HAP-1 (cell line): Measurements from ENCODE around the gene VAV2.

Experiments
- DNase-seq, 2 experiments: peaks; one replicate each; pipeline ENCODE4 v3.0.0-alpha.2; 2016 to 2020; ENCODE audit warnings: low spot score in 2 of 2
- H3K27me3 ChIP-seq: fragments of 250-450 bp; sonication (Bioruptor Pico); 2 replicates; pipeline ENCODE4 v1.5.1; 2020; ENCODE audit warnings: low read depth, mild to moderate bottlenecking, moderate library complexity
- H3K36me3 ChIP-seq: fragments of 250-450 bp; sonication (Bioruptor Pico); replicated peaks from 2 replicates; pipeline ENCODE4 v1.5.1; 2020; ENCODE audit warnings: mild to moderate bottlenecking
- H3K4me1 ChIP-seq: fragments of 250-450 bp; sonication (Bioruptor Pico); 2 replicates; pipeline ENCODE4 v1.5.1; 2020; ENCODE audit warnings: mild to moderate bottlenecking
- H3K4me3 ChIP-seq: fragments of 250-450 bp; sonication (Bioruptor Pico); 2 replicates; pipeline ENCODE4 v1.5.1; 2020; ENCODE audit warnings: mild to moderate bottlenecking, moderate library complexity
- H3K9me3 ChIP-seq: fragments of 250-450 bp; sonication (Bioruptor Pico); 2 replicates; pipeline ENCODE4 v1.5.1; 2020; ENCODE audit warnings: mild to moderate bottlenecking, moderate library complexity
- in situ Hi-C: fragments of 300-500 bp; cut with MboI; formaldehyde crosslinking; loops from 3 replicates; pipeline ENCODE4 v1.14.3; 2020; ENCODE audit warnings: low sequenced_read_pairs, inconsistent platforms, mixed read lengths

The VAV2 gene

GRCh38 chr9:133977421-133978201 lies 14.5 kb downstream of the VAV2 start:
- Histone ChIP-seq H3K36me3 (no peaks in the 10 kb centered on the region), H3K9me3 (no peaks in the 10 kb centered on the region), H3K4me1 (no peaks in the 10 kb centered on the region), H3K4me3 (no peak overlapping the region), H3K27me3 (no peaks in the 10 kb centered on the region)
- DNase-seq = no peak
- in situ Hi-C loops = no loop called here

- in situ Hi-C loops = no loop called here
Observed at GRCh38 chr9:133976887-133977286, 15.2 kb downstream of the VAV2 start.

GRCh38 chr9:133976191-133976861 lies 15.8 kb downstream of the VAV2 start:
- in situ Hi-C loops = no loop called here

More at GRCh38 chr9:133976887-133977286, 15.2 kb downstream of the VAV2 start:
- H3K4me3 ChIP-seq = no peak overlapping the region
- H3K27me3 ChIP-seq = no peaks in the 10 kb centered on the region
- no peaks in the 10 kb centered on the region for H3K36me3 ChIP-seq
- H3K9me3 ChIP-seq = no peaks in the 10 kb centered on the region
- DNase-seq = no peak
- H3K4me1 ChIP-seq = peaks cover 1% of the 10 kb centered on the region; the same call in 1 of the 2 replicates

GRCh38 chr9:133975511-133975910 lies 16.6 kb downstream of the VAV2 start:
- in situ Hi-C loops = no loop called here
- Histone ChIP-seq H3K9me3 (no peaks in the 10 kb centered on the region), H3K4me1 (peaks cover 15% of the 10 kb centered on the region), H3K36me3 (no peaks in the 10 kb centered on the region), H3K4me3 (no peak overlapping the region), H3K27me3 (no peaks in the 10 kb centered on the region)
- no peak for DNase-seq

More at GRCh38 chr9:133976191-133976861, 15.8 kb downstream of the VAV2 start:
- Histone ChIP-seq H3K4me3 (no peak overlapping the region), H3K4me1 (peaks cover 7% of the 10 kb centered on the region), H3K36me3 (no peaks in the 10 kb centered on the region), H3K27me3 (no peaks in the 10 kb centered on the region), H3K9me3 (no peaks in the 10 kb centered on the region)
- no peak for DNase-seq

GRCh38 chr9:133974631-133975341 lies 17.3 kb downstream of the VAV2 start:
- Histone ChIP-seq H3K27me3 (no peaks in the 10 kb centered on the region), H3K4me3 (no peak overlapping the region), H3K4me1 (peaks cover 15% of the 10 kb centered on the region), H3K9me3 (no peaks in the 10 kb centered on the region), H3K36me3 (no peaks in the 10 kb centered on the region)
- no peak for DNase-seq
- in situ Hi-C loops = no loop called here

GRCh38 chr9:133973791-133974630 lies 18.1 kb downstream of the VAV2 start:
- Histone ChIP-seq H3K36me3 (no peaks in the 10 kb centered on the region), H3K9me3 (no peaks in the 10 kb centered on the region), H3K4me3 (no peak overlapping the region), H3K4me1 (peaks cover 15% of the 10 kb centered on the region), H3K27me3 (no peaks in the 10 kb centered on the region)
- in situ Hi-C loops = no loop called here
- DNase-seq = no peak

- H3K9me3 ChIP-seq = no peaks in the 10 kb centered on the region
- peaks cover 15% of the 10 kb centered on the region for H3K4me1 ChIP-seq
- H3K4me3 ChIP-seq = no peak overlapping the region
- no peak for DNase-seq
- in situ Hi-C loops = no loop called here
- H3K27me3 ChIP-seq = no peaks in the 10 kb centered on the region
- H3K36me3 ChIP-seq = no peaks in the 10 kb centered on the region
Observed at GRCh38 chr9:133973111-133973790, 18.9 kb downstream of the VAV2 start.

GRCh38 chr9:133971981-133972941 lies 19.9 kb downstream of the VAV2 start:
- no peak for DNase-seq
- Histone ChIP-seq H3K4me1 (peaks cover 16% of the 10 kb centered on the region), H3K27me3 (no peaks in the 10 kb centered on the region), H3K36me3 (no peaks in the 10 kb centered on the region), H3K9me3 (no peaks in the 10 kb centered on the region), H3K4me3 (no peak overlapping the region)
- in situ Hi-C loops = no loop called here

- Histone ChIP-seq H3K27me3 (no peaks in the 10 kb centered on the region), H3K36me3 (no peaks in the 10 kb centered on the region), H3K4me3 (no peak overlapping the region), H3K9me3 (no peaks in the 10 kb centered on the region), H3K4me1 (peaks cover 18% of the 10 kb centered on the region)
- DNase-seq = no peak
- in situ Hi-C loops = no loop called here
Observed at GRCh38 chr9:133971121-133971951, 20.8 kb downstream of the VAV2 start.

GRCh38 chr9:133970581-133971058 lies 21.5 kb downstream of the VAV2 start:
- Histone ChIP-seq H3K36me3 (no peaks in the 10 kb centered on the region), H3K9me3 (no peaks in the 10 kb centered on the region), H3K27me3 (no peaks in the 10 kb centered on the region), H3K4me1 (peaks cover 18% of the 10 kb centered on the region), H3K4me3 (no peak overlapping the region)
- DNase-seq = no peak
- in situ Hi-C loops = no loop called here
